ENCODE data around the gene IDH2. TPM values are rescaled to one million over a fixed set of nuclear protein-coding genes. Genes with fewer than 3 reads are reported as not detected.

Gene IDH2
- total RNA-seq, 1 donor from 2014 or later, result 126 TPM

- TF ChIP-seq CTCF (IDR thresholded peaks at IDR 0.05; ENCODE audit: unreplicated experiment), result no peak
- peaks cover 6% of the 10 kb centered on the region for H3K36me3 Mint-ChIP-seq
- H3K9me3 Mint-ChIP-seq, result no peaks in the 10 kb centered on the region
Measured at GRCh38 chr15:90067181-90067952, 34.9 kb downstream of the IDH2 start.

GRCh38 chr15:90065682-90066049, 36.6 kb downstream of the IDH2 start:
- no peak overlapping the region for H3K27ac Mint-ChIP-seq
- H3K4me3 Mint-ChIP-seq, result no peak overlapping the region
- no peak for DNase-seq (ENCODE audit: low spot score in 2 of 2, unreplicated experiment in 2 of 2)

More at GRCh38 chr15:90067181-90067952, 34.9 kb downstream of the IDH2 start:
- Mint-ChIP-seq H3K4me3 (no peak overlapping the region), H3K27me3 (ENCODE audit: low read depth) (no peaks in the 10 kb centered on the region), H3K4me1 (peaks cover 12% of the 10 kb centered on the region), H3K27ac (no peak overlapping the region)
- DNase-seq (ENCODE audit: low spot score in 2 of 2, unreplicated experiment in 2 of 2), result no peak

GRCh38 chr15:90064911-90065681, 37.2 kb downstream of the IDH2 start:
- Mint-ChIP-seq H3K4me3 (no peak overlapping the region), H3K9me3 (no peaks in the 10 kb centered on the region), H3K27ac (peak overlapping the region; percentile 34), H3K36me3 (peaks cover 6% of the 10 kb centered on the region), H3K4me1 (peaks cover 25% of the 10 kb centered on the region), H3K27me3 (ENCODE audit: low read depth) (no peaks in the 10 kb centered on the region)
- TF ChIP-seq CTCF (IDR thresholded peaks at IDR 0.05; ENCODE audit: unreplicated experiment), result no peak
- no peak for DNase-seq (ENCODE audit: low spot score in 2 of 2, unreplicated experiment in 2 of 2)

More at GRCh38 chr15:90065682-90066049, 36.6 kb downstream of the IDH2 start:
- TF ChIP-seq CTCF (IDR thresholded peaks at IDR 0.05; ENCODE audit: unreplicated experiment), result no peak
- Mint-ChIP-seq H3K4me1 (peaks cover 24% of the 10 kb centered on the region), H3K27me3 (ENCODE audit: low read depth) (no peaks in the 10 kb centered on the region), H3K36me3 (peaks cover 6% of the 10 kb centered on the region), H3K9me3 (no peaks in the 10 kb centered on the region)

- no peaks in the 10 kb centered on the region for H3K27me3 Mint-ChIP-seq (ENCODE audit: low read depth)
- TF ChIP-seq CTCF (IDR thresholded peaks at IDR 0.05; ENCODE audit: unreplicated experiment), result no peak
- no peaks in the 10 kb centered on the region for H3K9me3 Mint-ChIP-seq
- H3K27ac Mint-ChIP-seq, result peak overlapping the region; percentile 30
- H3K4me3 Mint-ChIP-seq, result no peak overlapping the region
- peaks cover 4% of the 10 kb centered on the region for H3K36me3 Mint-ChIP-seq
- no peak for DNase-seq (ENCODE audit: low spot score in 2 of 2, unreplicated experiment in 2 of 2)
- H3K4me1 Mint-ChIP-seq, result peaks cover 33% of the 10 kb centered on the region
Measured at GRCh38 chr15:90063770-90064247, 38.5 kb downstream of the IDH2 start.

- no peak overlapping the region for H3K4me3 Mint-ChIP-seq
- peak overlapping the region; percentile 90 for H3K27ac Mint-ChIP-seq
- no peak for TF ChIP-seq CTCF (IDR thresholded peaks at IDR 0.05; ENCODE audit: unreplicated experiment)
- no peak for DNase-seq (ENCODE audit: low spot score in 2 of 2, unreplicated experiment in 2 of 2)
- H3K4me1 Mint-ChIP-seq, result peaks cover 33% of the 10 kb centered on the region
- peaks cover 4% of the 10 kb centered on the region for H3K36me3 Mint-ChIP-seq
- H3K9me3 Mint-ChIP-seq, result no peaks in the 10 kb centered on the region
- no peaks in the 10 kb centered on the region for H3K27me3 Mint-ChIP-seq (ENCODE audit: low read depth)
Measured at GRCh38 chr15:90062973-90063769, 39.1 kb downstream of the IDH2 start.

All from mesothelial cell of epicardium (in vitro differentiated cells).